GM04504 (cell line): ENCODE measurements around the gene DRD1.
"Not testable (repeated sequence)": the region's sequence is repeated elsewhere in the genome, so short reads cannot be mapped to it uniquely, and the experiment has no call there.

ENCODE experiments used
- DNase-seq: peaks from one replicate; pipeline ENCODE4 v3.0.0-alpha.2; 2012; ENCODE audit warnings: low read depth

Gene DRD1

DNA sequence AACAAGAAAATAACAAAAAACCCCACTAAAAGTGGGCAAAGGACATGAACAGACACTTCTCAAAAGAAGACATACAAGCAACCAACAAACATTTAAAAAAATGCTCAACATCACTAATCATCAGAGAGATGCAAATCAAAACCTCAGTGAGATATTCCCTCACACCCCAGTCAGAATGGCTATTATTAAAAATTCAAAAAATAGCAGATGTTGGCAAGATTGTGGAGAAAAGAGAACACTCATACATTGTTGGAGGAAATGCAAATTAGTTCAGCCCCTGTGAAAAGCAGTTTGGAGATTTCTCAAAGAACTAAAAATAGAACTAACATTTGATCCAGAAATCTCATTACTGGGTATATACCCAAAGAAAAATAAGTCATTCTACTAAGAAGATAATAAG is 19.4 kb downstream of the DRD1 start:
- DNase-seq: not testable (repeated sequence)

DNA sequence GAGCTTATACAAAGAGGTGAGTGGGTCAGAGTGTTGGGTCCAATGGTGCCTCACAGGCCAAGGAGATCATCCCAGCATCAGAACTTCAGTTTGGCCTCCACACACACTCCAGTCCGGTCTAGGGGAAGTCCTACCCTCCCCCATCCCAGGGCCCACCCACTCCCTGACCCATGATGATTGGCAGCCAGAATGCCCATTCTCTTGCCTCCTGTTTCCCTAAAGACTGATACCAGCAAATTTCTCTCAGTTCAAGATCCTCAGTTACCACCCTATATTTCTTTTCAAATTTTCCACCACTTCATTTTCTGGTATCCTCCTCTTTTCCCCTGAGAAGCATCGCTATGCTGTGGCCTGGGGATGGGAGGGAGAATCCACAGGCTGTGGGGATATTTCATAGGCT is 21.9 kb downstream of the DRD1 start:
- no peak for DNase-seq

DNA sequence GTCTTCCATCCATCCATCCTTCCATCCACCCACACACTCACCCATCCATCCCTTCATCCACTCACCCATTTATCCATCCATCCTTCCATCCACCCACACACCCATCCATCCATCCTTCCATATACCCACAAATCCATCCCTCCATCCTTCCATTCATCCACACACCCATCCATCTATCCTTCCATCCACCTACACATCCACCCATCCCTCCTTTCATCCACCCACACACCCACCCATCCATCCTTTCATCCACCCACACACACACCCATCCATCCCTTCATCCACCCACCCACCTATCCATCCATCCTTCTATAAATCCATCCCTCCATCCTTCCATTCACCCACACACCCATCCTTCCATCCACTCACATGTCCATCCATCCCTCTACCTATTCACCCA is 23.6 kb downstream of the DRD1 start:
- no peak for DNase-seq

DNA sequence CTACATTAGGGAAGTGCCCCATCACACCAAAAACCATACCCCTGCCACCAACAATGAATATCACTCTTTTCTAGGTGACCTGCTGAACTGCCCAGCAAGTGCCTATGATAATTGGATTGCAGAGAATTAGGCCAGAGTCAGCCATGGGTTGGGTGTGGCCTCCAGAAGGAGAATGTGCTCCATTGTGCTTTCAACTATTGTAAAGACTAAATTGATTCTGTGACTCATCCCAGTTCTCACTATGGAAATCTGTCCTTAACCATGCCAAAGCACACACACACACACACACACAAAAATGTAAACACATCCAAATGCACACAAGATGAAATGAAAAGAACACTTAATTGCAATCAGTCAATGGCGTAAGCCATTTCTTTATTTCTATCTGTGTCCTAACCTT is 25.7 kb downstream of the DRD1 start:
- DNase-seq: no peak

DNA sequence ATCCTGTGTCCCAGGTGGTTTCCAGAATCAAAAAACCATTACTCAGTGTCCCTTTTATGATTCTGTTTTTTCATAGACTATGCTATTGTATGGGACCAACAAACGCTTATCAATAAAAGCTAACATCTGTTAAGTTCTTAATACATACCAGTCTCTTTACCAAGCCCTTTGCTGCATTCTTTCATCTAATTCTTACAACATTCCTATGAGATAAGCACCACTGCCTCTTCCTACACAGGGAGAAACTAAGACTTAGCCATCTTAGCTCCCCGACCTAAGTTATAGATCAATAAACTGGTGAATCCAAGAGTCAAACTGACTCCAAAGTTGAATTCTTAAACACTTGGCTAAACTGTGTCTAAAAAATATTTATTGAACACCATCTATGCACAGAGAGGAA is 26.6 kb downstream of the DRD1 start:
- DNase-seq: no peak

DNA sequence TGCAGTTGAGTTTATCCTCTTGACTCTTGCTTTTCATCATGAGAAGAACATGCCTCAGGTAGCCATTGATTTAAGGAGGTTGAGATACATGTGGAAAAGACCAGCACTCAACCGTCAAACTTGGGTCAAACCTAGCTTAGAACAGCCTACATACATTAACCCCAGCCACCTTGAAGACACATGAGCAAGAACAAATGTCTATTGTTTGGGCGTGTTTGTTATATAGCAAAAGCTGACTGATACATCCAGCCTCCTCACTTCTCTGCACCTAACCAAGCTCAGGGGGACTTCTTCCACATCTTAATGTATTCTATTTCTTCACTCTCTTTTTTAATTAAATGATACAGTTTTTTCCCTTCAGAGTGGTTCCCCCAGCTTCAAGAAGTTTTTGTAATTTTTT is 28.7 kb downstream of the DRD1 start:
- DNase-seq: no peak

DNA sequence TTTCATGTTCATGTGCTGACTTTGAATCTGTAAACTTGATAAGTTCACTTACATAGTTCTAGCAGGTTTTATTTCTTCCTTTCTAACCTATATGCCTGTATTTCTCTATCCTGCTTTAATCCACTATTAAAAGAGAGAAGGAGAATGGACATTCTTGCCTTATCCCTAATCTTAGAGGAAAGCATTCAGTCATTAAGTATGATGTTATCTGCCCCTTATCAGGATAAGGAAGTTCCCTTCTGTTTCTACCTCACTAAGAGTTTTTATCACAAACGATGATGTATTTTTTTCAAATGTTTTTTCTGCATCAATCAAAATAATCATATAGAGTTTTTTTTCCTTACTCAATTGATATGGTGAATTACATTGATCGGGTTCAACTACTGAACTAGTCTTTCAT is 33.1 kb downstream of the DRD1 start:
- DNase-seq: no peak

DNA sequence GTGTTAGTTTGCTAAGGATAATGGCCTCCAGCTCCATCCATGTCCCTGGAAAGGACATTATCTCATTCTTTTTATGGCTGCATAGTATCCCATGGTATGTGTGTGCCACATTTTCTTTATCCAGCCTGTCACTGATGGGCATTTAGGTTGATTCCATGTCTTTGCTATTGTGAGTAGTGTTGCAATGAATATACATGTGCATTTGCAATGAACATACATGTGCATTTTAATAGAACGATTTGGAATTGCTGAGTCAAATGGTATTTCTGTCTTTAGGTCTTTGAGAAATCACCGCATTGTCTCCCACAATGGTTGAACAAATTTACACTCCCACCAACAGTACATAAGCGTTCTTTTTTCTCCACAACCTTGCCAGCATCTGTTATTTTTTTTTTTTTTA is 37.7 kb downstream of the DRD1 start:
- DNase-seq: no peak

DNA sequence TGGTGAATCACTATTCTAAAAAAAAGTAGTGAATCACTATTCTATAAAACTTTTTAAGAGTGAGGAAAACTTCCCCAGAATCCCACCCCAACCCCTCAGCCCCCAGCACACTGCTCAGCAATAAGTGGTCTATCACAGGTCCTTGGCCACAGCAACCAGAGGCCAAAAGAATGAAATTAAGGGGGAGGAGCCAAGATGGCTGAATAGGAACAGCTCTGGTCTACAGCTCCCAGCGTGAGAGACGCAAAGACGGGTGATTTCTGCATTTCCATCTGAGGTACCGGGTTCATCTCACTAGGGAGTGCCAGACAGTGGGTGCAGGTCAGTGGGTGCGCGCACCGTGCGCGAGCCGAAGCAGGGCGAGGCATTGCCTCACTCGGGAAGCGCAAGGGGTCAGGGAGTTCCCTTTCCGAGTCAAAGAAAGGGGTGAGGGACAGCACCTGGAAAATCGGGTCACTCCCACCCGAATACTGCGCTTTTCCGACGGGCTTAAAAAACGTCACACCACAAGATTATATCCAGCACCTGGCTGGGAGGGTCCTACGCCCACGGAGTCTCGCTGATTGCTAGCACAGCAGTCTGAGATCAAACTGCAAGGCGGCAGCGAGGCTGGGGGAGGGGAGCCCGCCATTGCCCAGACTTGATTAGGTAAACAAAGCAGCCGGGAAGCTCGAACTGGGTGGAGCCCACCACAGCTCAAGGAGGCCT is 46.2 kb downstream of the DRD1 start:
- DNase-seq: not testable (repeated sequence)

DNA sequence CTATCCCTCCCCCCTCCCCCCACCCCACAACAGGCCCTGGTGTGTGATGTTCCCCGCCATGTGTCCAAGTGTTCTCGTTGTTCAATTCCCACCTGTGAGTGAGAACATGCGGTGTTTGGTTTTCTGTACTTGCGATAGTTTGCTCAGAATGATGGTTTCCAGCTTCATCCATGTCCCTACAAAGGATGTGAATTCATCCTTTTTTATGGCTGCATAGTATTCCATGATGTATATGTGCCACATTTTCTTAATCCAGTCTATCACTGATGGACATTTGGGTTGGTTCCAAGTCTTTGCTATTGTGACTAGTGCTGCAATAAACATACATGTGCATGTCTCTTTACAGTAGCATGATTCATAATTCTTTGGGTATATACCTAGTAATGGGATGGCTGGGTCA is 48.6 kb downstream of the DRD1 start:
- DNase-seq: not testable (repeated sequence)

DNA sequence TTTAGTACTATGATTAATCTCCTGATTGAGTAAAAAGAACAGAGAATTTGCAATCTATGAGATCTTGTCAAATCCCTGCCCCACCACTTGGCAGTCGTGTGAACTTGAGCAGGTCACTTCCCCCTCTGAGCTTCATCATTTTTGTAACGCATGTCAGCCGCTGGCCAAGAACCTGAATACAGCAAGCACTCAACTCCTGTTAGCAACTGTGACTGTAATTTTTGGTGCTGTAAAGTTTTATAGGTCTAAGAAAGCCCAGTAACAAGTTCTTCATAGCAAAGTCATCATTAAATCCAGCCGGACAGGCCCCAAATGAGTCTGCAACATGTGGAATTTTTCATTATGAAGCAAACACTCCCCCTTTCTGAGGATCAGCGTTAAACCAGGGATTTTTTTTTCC is 49.4 kb downstream of the DRD1 start:
- DNase-seq: no peak

DNA sequence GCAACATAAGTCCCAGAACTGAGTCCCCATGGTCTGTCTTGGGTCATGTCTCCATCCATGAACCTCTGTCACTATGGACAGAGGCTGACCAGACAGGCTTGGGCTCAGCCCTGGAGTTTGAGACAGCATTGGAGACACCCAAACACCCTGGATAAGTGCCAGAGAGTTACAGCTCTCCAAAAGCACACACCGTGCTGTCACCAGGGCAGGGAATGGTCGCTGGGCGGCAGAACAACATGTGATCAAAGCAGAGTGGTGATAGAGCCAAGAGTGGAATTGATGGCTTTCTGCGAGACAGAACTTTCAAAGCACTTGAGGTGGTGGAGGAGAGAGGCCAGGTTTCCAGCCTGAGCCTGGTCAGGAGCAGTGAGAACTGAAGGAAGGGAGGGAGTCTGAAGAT is 50.1 kb downstream of the DRD1 start:
- DNase-seq: no peak

DNA sequence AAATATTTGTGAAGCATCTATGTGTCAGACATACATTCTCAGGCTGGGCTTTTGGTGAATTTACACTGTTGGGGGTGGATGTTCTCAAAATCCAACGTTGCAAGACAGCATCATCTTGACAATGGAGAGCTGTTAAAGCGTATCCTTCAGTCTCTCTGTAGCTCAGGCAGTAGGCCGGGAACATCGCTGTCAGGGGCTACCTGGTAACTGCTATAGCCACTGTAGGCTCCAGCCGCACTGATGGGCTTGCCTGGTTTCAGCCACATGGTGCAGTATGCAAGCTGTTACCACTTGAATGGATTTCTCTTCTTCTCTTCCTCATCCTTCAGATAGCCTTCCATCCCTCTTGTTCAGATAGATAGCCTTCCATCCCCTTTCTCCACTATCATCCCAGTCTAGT is 51.7 kb downstream of the DRD1 start:
- no peak for DNase-seq

DNA sequence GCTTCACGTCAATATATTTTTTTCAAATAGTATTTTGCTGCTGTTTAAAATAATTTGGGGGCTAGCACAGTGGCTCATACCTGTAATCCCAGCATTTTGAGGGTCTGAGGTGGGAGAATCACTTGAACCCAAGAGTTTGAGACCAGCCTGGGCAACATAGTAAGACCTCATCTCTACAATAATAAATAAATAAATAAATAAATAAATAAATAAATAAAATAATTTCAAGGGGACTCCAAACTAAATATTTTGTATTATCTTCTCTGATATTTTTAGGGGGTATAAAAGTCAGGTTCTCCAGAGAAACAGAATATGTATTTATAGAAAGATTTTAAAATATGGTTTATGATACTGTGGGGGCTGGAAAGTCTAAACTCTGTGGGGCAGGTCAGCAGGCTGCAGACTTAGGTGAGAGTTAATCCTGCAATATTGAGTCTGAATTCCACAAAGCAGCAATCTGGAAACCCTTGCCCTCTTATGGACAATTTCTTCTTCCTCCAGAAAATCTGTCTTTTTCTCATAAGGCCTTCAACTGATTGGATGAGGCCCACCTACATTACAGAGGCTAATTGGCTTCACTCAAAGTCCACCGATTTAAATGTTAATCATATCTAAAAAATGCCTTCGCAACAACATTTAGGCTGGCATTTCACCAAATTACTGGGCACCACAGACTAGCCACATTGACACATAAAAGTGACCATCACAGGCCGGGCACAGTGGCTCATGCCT is 53.5 kb downstream of the DRD1 start:
- DNase-seq: no peak
